Fibroblast of skin of right biceps (primary cell): ENCODE results near the gene RNF222.
"Not testable (repeated sequence)": the region's sequence is repeated elsewhere in the genome, so short reads cannot be mapped to it uniquely, and the experiment has no call there.

Experiments used
- DNase-seq: peaks from one replicate; pipeline ENCODE4 v3.0.0-alpha.2; 2013

RNF222 gene

DNA sequence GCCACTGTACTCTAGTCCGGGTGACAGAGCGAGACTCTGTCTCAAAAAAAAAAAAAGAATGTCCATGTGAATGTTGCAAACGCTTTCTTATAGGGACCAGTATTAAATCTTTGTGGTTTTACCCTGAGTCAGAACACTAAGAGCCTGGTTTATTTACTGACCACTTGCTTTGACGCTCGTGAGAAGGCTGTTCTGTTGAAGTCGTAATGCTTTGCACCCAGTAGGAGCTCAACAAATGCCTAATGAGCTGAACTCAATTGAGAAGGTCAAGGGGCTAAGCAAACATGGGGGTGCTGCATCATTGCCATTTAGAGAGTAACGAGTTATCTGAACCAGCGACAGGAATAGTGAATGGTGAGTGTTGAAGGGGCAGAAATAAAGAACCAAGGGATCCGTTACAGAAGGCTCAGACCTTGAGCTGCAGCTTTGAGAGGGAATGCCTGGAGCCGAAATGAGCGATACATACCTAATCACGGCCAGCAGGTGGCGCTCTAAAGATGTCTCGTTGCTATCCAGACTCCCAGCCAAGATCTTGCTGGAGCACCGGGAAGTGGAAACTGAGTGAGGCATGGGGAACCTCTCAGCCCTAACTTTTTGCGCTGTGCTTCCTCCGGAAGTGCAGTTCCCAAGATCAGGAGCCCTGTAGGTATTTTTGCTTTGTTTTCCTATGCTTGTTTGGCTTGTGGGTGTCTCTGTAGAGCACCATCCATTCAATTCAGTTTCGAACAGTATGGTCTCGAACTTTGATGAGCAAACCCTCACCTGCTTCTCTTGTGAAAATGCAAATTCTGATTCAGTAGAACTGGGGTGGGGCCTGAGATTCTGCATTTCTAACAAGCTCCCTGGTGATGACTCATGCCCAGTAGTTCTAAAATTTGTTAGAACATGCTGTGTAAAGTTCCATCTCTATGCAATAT is 12.6 kb upstream of the RNF222 start:
- DNase-seq = peak; percentile 81

GRCh38 chr17:8408371-8408770 is 10.7 kb upstream of the RNF222 start:
- DNase-seq = no peak

DNA sequence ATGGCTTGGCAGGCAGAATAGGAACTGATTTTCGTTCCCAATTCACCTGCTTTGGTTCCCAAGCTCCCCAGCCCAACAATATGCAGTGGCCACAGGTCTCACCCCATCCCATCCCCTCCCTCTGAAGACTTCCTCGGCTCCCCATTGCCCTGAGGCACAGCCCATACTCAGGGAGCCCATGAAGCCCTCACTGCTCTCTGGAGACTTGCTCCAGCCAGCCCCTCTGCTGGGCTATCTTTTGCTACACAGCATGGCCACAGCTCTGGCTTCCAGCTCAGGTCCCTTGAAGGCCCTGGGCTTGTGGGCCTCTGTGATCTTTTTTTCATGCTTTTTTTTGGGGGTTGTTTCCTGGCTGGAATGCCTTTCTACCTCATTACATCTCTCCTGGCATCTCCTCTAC is 8.5 kb upstream of the RNF222 start:
- DNase-seq = no peak

DNA sequence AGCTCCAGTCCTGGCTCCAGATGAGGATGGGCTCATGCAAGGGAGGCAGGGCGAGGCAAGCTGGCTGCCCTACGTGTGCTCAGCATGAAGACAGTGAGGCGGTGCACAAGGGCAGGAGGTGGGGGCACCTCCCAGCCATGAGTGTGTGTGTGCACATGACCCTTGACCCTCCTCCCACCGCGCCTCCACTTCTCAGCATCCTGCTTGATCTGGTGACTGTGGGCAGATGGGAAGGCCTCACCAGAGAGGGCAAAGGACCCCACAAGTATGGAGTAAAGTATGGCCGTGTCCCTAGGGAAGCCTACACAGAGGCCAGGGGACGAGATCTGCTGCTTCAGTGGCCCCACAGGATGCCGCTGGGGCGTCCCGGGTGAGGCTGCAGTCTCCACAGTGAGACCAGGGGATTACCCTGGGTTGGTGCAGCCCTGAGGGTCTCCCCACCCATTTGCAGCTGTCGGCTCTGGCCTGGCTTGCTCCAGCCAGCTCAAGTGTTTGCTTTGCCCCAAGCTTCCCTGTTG is 7.9 kb upstream of the RNF222 start:
- no peak for DNase-seq

- no peak for DNase-seq
Measured at GRCh38 chr17:8402921-8403536, 5.4 kb upstream of the RNF222 start.

DNA sequence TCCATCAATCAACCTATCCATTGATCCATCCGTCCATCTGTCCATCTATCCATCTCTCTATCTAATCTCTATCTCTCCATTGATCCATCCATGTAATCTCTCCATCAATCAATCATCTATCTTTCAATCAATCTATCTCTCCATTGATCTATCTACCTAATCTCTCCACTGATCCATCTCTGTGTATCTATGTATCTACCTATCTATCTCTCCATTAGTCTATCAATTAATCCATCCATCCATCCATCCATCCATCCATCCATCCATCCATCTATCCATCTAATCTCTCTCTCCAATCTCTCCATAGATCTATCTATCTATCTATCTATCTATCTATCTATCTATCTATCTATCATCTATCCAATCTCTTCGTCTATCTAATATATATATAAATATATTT is 3.5 kb upstream of the RNF222 start:
- DNase-seq = no peak

DNA sequence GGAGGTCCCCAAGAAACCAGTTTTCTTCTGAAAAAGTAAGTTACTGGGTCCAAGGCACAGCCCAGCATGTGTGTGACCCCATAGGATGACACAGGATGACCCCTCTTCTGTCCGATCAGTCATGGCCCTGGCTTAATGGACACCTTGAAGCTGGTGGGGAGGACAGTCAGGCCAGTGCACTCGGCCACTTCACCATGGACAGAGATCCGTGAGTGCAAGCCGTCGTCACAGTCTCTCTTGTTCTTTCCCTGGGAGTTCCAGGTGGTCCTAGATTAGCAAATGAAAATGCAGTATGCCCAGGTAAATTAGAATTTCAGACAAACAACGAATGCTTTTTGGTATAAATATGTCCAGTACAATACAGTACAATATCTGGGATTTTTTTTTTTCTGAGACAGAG is 1.4 kb upstream of the RNF222 start:
- no peak for DNase-seq

DNA sequence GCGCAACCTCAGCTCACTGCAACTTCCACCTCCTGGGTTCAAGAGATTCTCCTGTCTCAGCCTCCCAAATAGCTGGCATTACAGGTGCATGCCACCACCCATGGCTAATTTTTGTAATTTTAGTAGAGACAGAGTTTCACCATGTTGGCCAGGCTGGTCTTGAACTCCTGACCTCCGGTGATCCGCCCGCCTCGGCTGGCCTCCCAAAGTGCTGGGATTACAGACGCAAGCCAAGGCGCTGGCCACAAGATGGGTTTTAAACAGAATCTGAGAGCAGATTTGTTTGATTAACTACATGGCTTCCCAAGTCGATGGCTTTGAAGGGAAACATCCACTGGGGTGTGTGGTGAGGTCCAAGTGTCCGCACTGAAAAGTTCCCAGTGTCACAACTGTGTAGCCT is 3.1 kb downstream of the RNF222 start:
- DNase-seq = not testable (repeated sequence)

DNA sequence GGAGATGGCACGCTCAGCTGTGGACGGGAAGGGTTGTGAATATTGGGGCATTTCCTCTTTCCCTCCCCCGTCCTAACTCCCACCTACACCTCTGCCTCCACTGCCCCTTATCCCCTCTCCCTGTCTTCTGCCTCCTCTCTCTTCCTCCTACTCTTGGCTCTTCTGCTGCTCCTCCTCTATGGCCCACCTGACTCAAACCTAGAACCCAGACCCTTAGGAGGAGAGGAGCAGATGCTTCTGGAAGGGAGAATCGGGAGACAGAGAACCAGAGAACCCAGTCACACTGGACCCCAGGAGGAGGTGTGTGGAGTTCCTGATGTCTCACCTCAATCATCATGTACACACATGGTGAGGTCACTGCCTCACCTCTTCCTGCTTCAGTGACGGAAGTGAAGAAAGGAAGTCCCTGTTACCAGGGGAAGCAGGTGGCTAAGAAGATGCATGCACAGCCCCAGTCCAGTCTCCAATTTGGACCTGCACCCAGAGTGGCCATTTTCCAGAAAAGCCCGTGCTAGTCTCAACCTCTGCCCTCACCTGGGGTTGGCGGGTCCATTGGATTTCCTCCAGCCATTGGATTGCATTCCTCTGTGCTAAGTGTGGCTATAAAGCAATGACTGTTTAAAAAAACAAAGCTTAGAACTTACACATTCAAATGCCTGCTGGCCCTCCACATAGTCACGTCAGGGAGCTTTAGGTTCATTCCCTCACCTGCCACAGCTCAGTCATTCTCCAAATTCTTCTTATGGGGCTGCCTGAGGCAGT is 4.0 kb downstream of the RNF222 start:
- DNase-seq = no peak

DNA sequence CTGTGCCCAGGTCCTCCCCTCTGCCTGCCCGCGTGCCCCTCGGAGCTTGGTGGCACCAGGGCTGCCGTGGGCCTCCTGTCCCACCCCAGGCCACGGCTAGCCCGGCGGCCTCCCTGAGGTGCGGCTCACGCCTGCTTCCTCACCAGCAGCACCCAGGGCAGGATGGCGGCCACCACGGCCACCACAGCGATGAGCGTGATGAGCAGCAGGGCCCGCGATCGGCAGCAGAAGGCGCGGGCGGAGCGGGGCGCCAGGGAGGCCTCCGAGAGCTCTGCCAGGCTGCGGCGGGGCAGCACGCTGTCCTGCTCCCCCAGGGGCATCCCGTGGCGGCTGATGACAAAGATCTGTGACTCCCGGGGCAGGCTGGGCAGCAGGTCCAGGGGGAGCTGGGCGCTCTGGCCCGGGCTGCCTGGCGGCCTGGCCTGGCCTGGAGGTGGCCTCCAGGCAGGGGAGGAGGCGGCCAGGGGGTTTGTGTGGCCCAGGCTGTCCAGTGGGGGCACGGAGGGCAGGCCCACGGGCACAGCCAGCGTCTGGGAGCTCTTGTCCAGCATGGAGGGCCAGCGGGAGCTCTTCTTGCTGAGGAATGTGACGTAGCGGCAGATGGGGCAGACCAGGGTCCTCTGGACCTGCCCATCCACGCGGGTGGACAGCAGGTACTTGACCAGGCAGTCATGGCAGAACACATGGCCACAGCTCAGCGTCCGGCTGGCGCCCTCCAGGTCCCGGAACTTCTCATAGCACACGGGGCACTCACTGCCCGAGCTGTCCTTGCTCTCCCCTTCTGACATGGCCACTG is 4.8 kb downstream of the RNF222 start:
- DNase-seq = no peak

- DNase-seq = no peak
Measured at GRCh38 chr17:8392274-8392673, 5.4 kb downstream of the RNF222 start.

GRCh38 chr17:8391711-8392110 is 5.9 kb downstream of the RNF222 start:
- peak; percentile 31 for DNase-seq

DNA sequence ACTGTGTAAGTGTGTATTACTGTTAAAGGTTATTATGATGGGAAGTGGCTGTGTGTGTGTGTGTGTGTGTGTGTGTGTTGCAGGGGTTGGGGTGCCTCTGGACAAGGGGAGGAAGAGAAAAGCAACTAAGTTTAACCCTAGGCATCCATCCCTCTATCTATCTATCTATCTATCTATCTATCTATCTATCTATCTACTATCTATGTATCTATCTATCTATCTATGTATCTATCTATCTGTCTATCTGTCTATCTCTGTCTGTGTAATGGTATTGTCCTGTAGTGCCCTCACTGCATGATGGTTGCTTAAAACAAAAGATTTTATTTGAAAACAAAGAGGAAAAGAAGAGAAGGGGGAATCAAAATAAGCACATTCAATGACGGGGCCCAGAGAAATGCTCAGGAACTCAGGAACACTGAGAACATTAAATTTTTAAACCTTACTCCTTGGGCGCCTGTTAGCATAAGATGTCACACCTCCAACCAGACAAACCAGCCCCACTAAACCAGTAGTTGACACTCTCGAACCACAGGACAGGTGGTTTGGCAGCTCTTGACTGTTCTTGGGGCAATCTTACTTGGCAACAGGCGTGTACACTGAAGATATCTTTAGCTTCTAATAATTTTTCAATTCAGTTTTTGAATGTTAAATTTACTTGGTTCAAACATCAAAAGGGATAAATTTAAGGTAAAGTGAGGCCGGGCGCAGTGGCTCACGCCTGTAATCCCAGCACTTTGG is 9.5 kb downstream of the RNF222 start:
- DNase-seq = no peak

GRCh38 chr17:8386841-8387240 is 10.8 kb downstream of the RNF222 start:
- no peak for DNase-seq

DNA sequence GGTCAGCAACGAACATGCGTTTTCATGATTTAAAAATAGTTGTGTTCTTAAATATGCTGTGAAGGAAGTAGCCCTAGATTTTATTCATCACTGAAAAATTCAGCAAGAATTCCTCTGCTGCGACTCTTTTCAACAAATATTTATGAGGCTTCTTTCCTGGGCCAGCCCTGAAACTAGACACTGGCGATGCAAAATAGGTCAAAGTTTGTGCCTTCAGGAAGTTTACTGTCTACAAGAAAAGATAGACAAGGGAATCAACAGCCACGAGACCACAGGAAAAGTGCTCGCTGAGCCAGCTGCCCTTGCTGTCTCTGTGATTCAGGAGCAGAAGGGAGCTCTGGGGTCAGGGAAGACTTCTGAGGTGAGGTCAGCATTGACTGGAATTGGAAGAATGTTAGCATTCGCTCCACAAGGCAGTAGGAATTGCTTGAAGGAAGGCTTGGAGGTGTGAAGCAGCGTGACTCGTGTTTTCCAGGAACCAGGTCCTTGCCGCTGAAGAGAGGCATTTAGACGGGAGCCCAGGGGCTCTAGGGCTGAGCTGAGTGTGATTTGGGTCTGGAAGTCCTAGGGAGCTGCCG is 12.7 kb downstream of the RNF222 start:
- peak; percentile 97 for DNase-seq

GRCh38 chr17:8383143-8383822 is 14.3 kb downstream of the RNF222 start, which contains the start of gene RPL26:
Gene RPL26, minus strand, starts transcription at chr17:8383193. Its CDS starts 883 bp downstream, at chr17:8382310.
- peak; percentile 99 for DNase-seq

DNA sequence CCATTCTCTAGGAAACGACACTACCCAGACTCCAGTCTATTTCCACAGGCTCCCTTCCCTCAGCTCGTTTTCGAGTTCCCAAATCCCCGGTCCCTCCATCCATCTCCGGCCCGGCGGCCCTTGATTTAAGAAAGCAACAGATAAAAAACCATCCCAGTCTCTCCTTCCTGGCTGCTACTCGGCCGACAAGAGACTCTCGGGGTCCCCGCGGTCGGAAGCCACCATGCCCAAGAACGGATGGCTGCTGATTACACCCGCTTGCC is 14.8 kb downstream of the RNF222 start:
- no peak for DNase-seq

DNA sequence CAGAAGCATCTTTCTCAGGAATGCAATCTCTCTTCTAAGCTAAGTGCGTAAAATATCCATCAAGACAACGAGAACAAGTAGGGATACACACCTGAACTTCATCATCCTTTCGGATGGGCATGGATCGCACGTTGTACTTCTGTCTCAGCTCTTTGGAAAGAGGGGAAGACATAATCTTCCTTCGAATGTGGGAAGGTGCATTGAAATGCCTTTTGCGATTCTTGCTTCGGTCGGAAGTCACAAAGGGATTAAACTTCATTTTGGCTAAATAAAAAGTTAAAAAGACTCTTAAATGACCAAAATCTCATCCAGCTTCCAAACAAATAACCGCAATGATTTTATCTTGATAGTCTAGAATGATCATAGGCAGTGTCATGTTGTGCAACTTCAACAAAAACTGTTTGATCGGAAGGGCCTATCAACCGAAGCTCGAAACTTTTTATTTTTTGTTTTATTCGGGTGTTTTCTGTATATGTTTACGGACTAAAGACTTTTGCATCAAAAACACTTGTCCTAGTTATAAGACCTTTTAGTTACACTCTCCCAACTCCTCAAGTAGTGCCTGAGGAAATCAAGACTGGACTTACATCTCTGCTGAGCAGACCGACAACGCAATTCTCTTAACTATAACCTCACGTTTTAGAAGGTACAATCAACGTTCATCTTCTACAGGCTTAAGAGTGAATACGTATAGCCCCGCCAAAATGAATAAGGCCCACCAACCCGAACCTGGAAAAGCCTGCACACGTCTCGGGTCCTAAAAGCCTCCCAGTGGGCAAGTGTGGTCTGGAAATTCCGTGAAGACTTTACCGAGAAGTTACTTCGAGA is 15.4 kb downstream of the RNF222 start:
- DNase-seq = no peak

- DNase-seq = no peak
Measured at GRCh38 chr17:8380049-8380448, 17.6 kb downstream of the RNF222 start.

DNA sequence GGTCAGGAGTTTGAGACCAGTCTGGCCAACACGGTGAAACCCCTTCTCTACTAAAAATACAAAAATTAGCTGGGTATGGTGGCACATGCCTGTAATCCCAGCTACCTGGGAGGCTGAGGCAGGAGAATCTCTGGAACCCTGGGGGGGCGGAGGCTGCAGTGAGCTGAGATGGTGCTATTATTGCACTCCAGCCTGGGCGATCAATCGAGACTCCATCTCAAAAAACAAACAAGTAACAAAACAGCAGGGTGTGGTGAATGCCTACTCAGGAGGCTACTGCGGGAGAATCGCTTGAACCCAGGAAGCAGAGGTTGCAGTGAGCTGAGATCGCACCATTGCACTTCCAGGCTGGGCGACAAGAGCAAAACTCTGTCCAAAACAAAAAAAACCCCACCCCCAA is 19.5 kb downstream of the RNF222 start:
- not testable (repeated sequence) for DNase-seq
